ENCODE data around the gene DLX3.

The DLX3 gene

DNA sequence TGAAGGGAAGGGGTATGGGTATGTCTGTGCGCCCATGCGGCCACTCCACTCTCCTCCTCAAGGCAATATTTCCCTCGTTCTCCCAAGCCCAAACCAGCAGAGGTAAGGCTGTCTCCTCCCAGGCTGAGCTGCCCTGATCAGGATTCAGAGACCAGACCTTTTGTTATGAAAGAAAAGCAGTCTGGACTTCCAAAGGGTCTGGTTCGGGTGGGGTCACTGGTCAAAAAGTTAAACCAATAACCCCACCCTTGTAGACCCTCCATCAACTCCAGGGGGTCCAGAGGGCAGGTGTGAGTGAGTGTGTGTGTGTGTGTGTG, 31.8 kb downstream of the DLX3 start:
- H3K9me3 ChIP-seq (ENCODE audit: control insufficient read depth in 1 of 2, low read length in 2 of 2), result no peaks in the 10 kb centered on the region
- peaks cover 62% of the 10 kb centered on the region for H3K27me3 ChIP-seq (ENCODE audit: low read depth, low read length)
- H3K4me3 ChIP-seq (ENCODE audit: low read depth in 1 of 2, low read length in 2 of 2), result no peak overlapping the region
- no peaks in the 10 kb centered on the region for H3K36me3 ChIP-seq (ENCODE audit: control insufficient read depth in 1 of 2, insufficient read depth in 2 of 2, low read length in 2 of 2)
- peaks cover 0 to 15% of the 10 kb centered on the region in 2 donors for H3K4me1 ChIP-seq (ENCODE audit: control insufficient read depth in 1 of 2, insufficient read depth in 2 of 2, low read length in 2 of 2)
- no peak overlapping the region for H3K27ac ChIP-seq (ENCODE audit: low read length)

DNA sequence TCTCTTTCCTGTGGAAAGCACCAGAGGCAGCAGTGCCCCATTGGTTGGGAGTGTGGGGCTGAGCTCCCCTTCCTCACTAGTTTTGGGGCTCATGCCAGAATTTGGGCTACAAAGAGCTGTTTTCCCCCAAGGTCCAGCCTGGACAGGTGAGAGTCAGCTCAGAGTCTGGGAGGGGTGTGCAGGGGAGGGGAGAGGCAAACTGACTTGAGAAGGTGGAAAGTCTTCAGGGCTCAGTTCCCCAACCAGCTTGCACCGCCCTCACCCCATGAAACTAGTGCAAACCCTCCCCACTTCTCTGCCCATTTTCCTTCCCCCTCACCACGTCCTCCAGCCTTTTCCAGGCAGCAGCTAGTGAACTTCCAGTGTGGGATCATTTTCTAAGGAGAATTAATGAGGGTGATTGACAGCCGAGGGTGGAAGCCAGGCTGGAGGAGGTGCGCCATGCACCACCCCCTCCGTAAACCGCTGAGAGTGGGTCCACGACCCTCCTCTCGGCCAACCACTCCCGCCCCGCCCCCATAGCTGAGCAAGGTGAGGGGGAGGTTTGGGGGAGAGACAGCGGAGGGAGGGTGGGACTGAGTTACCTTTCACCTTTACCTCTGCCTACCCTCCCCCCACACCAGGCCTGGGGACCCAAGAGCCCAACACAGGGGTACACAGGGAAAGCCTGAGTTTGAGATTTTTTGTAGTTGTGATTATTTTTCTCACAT, 32.3 kb downstream of the DLX3 start:
- no peak overlapping the region for H3K4me3 ChIP-seq (ENCODE audit: low read depth in 1 of 2, low read length in 2 of 2)
- H3K9me3 ChIP-seq (ENCODE audit: control insufficient read depth in 1 of 2, low read length in 2 of 2), result no peaks in the 10 kb centered on the region
- no peak overlapping the region for H3K27ac ChIP-seq (ENCODE audit: low read length)
- no peaks in the 10 kb centered on the region for H3K36me3 ChIP-seq (ENCODE audit: control insufficient read depth in 1 of 2, insufficient read depth in 2 of 2, low read length in 2 of 2)
- peaks cover 57% of the 10 kb centered on the region for H3K27me3 ChIP-seq (ENCODE audit: low read depth, low read length)
- peaks cover 0 to 15% of the 10 kb centered on the region in 2 donors for H3K4me1 ChIP-seq (ENCODE audit: control insufficient read depth in 1 of 2, insufficient read depth in 2 of 2, low read length in 2 of 2)

DNA sequence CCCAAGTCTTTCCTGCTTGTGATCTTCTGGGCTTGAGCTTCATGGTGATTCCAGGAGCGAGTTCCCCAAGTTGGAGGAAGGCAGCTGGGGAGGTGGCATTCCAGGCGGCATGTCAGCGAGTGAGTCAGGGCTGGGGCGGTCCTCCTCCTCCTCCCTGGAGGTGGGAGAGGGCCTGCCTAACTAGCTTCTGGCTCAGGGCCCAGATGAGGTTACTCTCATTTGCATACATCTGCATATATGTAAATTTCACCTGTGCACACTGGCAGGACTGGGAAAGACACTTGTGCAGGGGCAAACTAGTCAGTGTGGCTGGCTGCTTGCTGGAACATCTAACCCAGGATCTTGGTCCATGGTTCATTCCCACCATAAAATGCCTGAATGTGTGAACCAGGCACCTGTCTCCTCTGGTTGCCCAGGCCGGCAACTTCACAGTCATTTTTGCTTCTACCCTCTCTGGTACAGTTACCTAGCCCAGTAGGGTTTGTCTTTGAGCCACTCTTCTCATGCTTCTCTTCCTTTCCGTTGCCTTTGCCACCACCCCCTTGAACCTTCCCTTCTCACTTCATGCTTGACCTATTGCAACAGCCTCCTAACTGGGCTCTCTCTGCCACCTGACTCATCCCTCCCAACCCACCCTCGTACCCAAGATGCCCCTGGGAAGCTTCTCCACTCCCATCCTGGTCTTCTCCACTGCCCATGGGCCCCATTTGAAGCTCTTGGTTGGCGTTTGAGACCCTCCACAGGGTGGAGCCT, 35.7 kb downstream of the DLX3 start:
- Histone ChIP-seq H3K9me3 (ENCODE audit: control insufficient read depth in 1 of 2, low read length in 2 of 2) (no peaks in the 10 kb centered on the region), H3K4me3 (ENCODE audit: low read depth in 1 of 2, low read length in 2 of 2) (no peak overlapping the region), H3K27me3 (ENCODE audit: low read depth, low read length) (peaks cover 23% of the 10 kb centered on the region), H3K4me1 (ENCODE audit: control insufficient read depth in 1 of 2, insufficient read depth in 2 of 2, low read length in 2 of 2) (peaks cover 0 to 8% of the 10 kb centered on the region in 2 donors), H3K27ac (ENCODE audit: low read length) (no peak overlapping the region), H3K36me3 (ENCODE audit: control insufficient read depth in 1 of 2, insufficient read depth in 2 of 2, low read length in 2 of 2) (no peaks in the 10 kb centered on the region)

DNA sequence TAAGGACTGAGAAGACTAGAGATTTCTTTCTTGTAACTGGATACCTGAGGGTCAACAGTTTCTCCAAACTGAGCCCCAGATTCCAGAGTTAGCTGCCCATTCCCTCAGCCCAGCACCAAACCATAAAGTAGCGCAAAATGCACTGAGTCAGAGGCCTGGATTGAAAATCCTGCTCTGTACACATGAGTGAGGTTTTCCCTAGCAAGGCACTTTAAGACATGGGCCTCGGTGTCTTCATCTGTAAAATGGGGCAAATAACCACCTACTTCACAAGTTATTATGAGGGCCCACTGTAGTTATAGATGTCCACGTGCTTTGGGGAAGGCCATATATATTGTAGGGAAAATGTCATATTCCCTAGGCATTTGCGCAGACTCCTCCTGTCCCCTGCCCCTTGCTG, 36.3 kb downstream of the DLX3 start:
- Histone ChIP-seq H3K9me3 (ENCODE audit: control insufficient read depth in 1 of 2, low read length in 2 of 2) (no peaks in the 10 kb centered on the region), H3K4me1 (ENCODE audit: control insufficient read depth in 1 of 2, insufficient read depth in 2 of 2, low read length in 2 of 2) (peaks cover 0 to 2% of the 10 kb centered on the region in 2 donors), H3K36me3 (ENCODE audit: control insufficient read depth in 1 of 2, insufficient read depth in 2 of 2, low read length in 2 of 2) (no peaks in the 10 kb centered on the region), H3K27ac (ENCODE audit: low read length) (no peak overlapping the region), H3K27me3 (ENCODE audit: low read depth, low read length) (peaks cover 17% of the 10 kb centered on the region), H3K4me3 (ENCODE audit: low read depth in 1 of 2, low read length in 2 of 2) (no peak overlapping the region)

DNA sequence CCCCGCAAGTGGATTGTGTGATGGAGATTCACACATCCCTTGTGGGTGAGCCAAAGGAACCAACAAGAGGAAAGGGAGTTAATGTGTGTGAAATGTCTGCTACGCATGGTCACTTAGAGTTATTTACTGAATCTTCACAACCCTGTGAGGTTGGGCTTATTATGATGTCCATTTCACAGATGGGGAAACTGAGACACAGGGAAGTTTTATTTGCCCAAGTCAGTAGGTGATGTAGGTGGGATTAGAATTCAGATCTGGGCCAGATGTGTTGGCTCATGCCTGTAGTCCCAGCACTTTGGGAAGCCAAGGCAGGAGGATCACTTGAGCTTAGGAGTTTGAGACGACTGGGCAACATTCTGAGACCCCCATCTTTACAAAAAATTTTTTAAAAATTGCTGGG, 37.7 kb downstream of the DLX3 start:
- Histone ChIP-seq H3K36me3 (ENCODE audit: control insufficient read depth in 1 of 2, insufficient read depth in 2 of 2, low read length in 2 of 2) (no peaks in the 10 kb centered on the region), H3K4me3 (ENCODE audit: low read depth in 1 of 2, low read length in 2 of 2) (no peak overlapping the region), H3K27me3 (ENCODE audit: low read depth, low read length) (peaks cover 6% of the 10 kb centered on the region), H3K9me3 (ENCODE audit: control insufficient read depth in 1 of 2, low read length in 2 of 2) (no peaks in the 10 kb centered on the region), H3K27ac (ENCODE audit: low read length) (no peak overlapping the region), H3K4me1 (ENCODE audit: control insufficient read depth in 1 of 2, insufficient read depth in 2 of 2, low read length in 2 of 2) (no peaks in the 10 kb centered on the region)

DNA sequence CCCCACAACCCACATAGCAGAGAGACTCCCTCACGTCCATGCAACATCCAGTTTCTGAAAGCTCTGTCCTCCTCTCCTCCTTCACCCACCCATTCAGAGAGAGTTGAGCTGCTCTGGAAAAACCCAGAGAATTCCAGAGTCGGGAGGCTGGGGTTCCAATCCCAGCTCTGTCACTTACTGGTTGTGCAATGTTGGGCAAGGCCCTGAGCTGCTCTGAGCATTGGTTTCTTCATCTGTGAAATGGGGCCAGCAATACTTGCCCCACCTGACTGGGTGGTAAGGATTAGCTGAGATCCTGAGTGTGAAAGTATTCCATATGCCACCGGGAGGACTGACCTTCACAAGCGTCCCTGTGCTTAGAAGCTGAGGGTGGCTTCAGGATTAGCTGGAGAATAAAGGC, 38.2 kb downstream of the DLX3 start:
- Histone ChIP-seq H3K27me3 (ENCODE audit: low read depth, low read length) (peaks cover 9% of the 10 kb centered on the region), H3K27ac (ENCODE audit: low read length) (no peak overlapping the region), H3K9me3 (ENCODE audit: control insufficient read depth in 1 of 2, low read length in 2 of 2) (no peaks in the 10 kb centered on the region), H3K4me3 (ENCODE audit: low read depth in 1 of 2, low read length in 2 of 2) (no peak overlapping the region), H3K4me1 (ENCODE audit: control insufficient read depth in 1 of 2, insufficient read depth in 2 of 2, low read length in 2 of 2) (no peaks in the 10 kb centered on the region), H3K36me3 (ENCODE audit: control insufficient read depth in 1 of 2, insufficient read depth in 2 of 2, low read length in 2 of 2) (no peaks in the 10 kb centered on the region)

DNA sequence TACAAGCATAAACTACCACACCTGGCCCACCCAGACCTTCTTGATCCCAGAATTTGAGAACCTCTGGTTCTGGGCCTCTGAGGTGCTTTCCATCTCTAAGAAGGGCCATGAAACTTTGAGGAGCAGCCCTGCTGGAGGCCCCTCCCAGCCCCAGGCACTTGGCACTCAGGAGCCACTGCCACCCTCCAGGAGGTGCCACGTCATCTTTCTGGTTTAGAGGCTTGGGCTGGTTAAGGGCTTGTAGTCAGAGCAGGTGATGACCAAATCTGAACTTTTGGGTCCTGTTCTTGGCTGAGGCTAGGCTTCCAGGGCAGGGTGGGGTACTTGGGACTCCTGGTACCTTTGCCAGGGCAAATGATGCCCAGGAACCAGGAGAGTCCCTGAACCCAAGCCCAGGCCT, 39.9 kb downstream of the DLX3 start:
- Histone ChIP-seq H3K36me3 (ENCODE audit: control insufficient read depth in 1 of 2, insufficient read depth in 2 of 2, low read length in 2 of 2) (no peaks in the 10 kb centered on the region), H3K27ac (ENCODE audit: low read length) (no peak overlapping the region), H3K4me1 (ENCODE audit: control insufficient read depth in 1 of 2, insufficient read depth in 2 of 2, low read length in 2 of 2) (no peaks in the 10 kb centered on the region), H3K4me3 (ENCODE audit: low read depth in 1 of 2, low read length in 2 of 2) (no peak overlapping the region), H3K27me3 (ENCODE audit: low read depth, low read length) (peaks cover 16% of the 10 kb centered on the region), H3K9me3 (ENCODE audit: control insufficient read depth in 1 of 2, low read length in 2 of 2) (no peaks in the 10 kb centered on the region)

DNA sequence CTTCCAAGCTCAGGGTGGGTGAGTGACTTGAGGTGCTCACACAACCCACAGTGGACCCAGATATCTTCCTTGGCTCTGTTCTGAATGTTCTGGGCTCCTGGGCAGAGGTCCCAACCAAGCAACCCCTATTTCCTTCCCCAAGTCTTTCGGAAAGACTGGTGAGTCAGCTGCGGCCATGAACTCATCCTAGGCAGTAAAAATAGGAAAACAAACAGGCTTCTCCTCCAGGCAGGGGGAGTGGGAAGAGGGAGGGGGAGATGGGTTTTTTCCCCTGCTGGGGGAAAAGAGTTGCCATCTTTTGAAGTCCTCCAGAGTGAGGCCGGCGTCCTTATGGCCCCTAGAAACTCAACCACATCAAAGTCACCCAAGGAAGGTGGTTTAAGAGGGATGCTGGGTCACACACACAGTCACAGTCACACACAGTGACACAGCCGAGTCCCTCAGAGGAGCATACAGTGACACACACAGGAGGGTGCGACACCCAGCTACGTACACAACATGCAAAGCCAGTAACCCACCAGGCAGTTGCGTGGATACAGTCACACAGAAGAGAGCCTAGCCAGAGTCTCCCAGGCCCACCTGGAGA, 42.0 kb downstream of the DLX3 start:
- no peak overlapping the region for H3K27ac ChIP-seq (ENCODE audit: low read length)
- H3K36me3 ChIP-seq (ENCODE audit: control insufficient read depth in 1 of 2, insufficient read depth in 2 of 2, low read length in 2 of 2), result no peaks in the 10 kb centered on the region
- no peaks in the 10 kb centered on the region for H3K4me1 ChIP-seq (ENCODE audit: control insufficient read depth in 1 of 2, insufficient read depth in 2 of 2, low read length in 2 of 2)
- peaks cover 21% of the 10 kb centered on the region for H3K27me3 ChIP-seq (ENCODE audit: low read depth, low read length)
- H3K4me3 ChIP-seq (ENCODE audit: low read depth in 1 of 2, low read length in 2 of 2), result no peak overlapping the region
- H3K9me3 ChIP-seq (ENCODE audit: control insufficient read depth in 1 of 2, low read length in 2 of 2), result no peaks in the 10 kb centered on the region

DNA sequence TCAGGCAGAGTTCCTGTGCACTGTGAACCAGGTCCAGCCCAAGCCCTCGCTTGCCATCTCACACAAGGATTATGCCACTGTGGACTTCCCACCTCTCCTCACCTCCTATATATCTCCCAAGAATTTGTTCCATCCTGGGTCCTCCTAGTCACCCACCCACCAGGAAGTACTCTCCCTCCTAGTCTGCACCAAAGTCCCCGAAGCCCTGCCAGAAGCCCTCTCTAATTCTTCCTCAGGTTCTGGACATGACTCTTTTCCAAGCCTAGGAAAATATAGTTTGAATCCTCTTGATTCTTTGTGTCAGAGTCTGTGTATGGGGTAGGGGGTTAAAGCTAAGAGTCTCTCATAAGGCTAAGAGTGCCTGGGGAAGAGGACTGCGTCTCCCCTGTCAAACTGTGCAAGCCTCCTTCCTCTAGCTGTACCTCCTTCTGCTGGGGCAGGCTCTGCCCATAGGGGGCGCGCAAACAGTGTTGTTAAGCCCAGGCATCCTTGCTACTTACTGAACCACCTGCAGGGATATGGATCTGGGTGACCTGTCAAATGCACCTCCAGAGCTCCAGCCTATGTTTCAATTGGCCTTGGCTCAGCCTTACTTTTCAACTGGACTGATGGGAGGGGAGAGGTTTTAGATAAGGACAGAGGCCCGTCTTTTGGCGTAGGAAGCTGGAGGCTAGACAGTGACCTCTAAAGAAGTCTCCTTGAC, 42.7 kb downstream of the DLX3 start:
- Histone ChIP-seq H3K9me3 (ENCODE audit: control insufficient read depth in 1 of 2, low read length in 2 of 2) (no peaks in the 10 kb centered on the region), H3K4me3 (ENCODE audit: low read depth in 1 of 2, low read length in 2 of 2) (no peak overlapping the region), H3K36me3 (ENCODE audit: control insufficient read depth in 1 of 2, insufficient read depth in 2 of 2, low read length in 2 of 2) (no peaks in the 10 kb centered on the region), H3K27ac (ENCODE audit: low read length) (no peak overlapping the region), H3K4me1 (ENCODE audit: control insufficient read depth in 1 of 2, insufficient read depth in 2 of 2, low read length in 2 of 2) (no peaks in the 10 kb centered on the region), H3K27me3 (ENCODE audit: low read depth, low read length) (peaks cover 21% of the 10 kb centered on the region)

DNA sequence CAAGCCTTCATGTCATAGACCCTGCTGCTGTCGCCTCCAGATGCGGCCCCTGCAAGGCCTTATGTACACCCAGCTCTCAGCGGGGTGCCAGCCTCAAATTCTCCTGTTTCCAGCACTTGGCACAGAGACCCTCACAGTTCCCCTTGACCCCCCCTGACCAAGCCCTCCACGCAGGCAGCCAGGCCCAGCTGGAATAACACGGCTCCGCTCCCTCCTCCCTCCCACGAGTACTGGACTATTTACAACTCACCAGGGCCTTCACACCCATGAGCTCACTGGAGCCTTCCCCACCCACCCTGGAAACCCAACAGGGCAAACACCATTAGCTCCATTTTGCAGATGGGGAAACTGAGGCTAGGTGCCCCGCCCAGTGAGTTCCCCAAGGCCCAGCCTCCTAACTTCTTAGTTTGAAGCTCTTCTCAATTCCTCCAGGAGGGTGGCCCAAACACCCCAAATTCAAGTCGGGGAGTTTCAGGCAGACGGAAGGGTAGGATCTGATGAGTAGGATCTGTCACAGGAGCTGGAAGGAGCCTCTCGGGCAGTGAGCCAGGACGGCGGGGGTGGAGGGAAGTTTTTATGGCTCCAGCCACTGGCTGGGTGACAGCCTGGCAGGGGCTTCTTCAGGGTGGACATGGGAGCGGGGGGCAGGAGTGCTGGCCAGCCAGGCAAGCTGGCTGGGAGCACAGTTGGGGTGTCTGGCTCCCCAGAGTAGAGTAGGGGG, 43.5 kb downstream of the DLX3 start:
- H3K4me3 ChIP-seq (ENCODE audit: low read depth in 1 of 2, low read length in 2 of 2), result no peak overlapping the region
- no peaks in the 10 kb centered on the region for H3K36me3 ChIP-seq (ENCODE audit: control insufficient read depth in 1 of 2, insufficient read depth in 2 of 2, low read length in 2 of 2)
- H3K27me3 ChIP-seq (ENCODE audit: low read depth, low read length), result peaks cover 21% of the 10 kb centered on the region
- no peak overlapping the region for H3K27ac ChIP-seq (ENCODE audit: low read length)
- no peaks in the 10 kb centered on the region for H3K9me3 ChIP-seq (ENCODE audit: control insufficient read depth in 1 of 2, low read length in 2 of 2)
- H3K4me1 ChIP-seq (ENCODE audit: control insufficient read depth in 1 of 2, insufficient read depth in 2 of 2, low read length in 2 of 2), result no peaks in the 10 kb centered on the region

DNA sequence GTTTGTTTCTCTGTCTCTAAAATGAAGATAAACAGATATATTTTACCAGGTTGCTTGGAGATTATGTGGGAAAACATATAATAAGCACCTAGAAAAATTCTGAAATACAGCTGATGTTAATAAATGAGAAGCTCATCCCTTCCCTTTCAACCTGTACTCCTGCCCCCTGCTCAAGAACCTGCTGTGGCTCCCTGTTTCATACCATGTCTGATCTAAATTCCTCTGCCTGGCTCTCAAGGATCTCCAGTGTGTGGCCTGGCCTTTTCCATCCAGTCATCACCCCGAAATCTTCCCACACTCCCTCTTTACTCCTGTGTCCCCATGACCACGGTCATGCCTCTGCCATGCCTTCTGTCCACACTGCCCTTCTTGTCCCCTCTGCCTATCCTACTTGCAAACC, 45.4 kb downstream of the DLX3 start:
- Histone ChIP-seq H3K36me3 (ENCODE audit: control insufficient read depth in 1 of 2, insufficient read depth in 2 of 2, low read length in 2 of 2) (no peaks in the 10 kb centered on the region), H3K4me3 (ENCODE audit: low read depth in 1 of 2, low read length in 2 of 2) (no peak overlapping the region), H3K9me3 (ENCODE audit: control insufficient read depth in 1 of 2, low read length in 2 of 2) (no peaks in the 10 kb centered on the region), H3K4me1 (ENCODE audit: control insufficient read depth in 1 of 2, insufficient read depth in 2 of 2, low read length in 2 of 2) (no peaks in the 10 kb centered on the region), H3K27me3 (ENCODE audit: low read depth, low read length) (peaks cover 24% of the 10 kb centered on the region), H3K27ac (ENCODE audit: low read length) (no peak overlapping the region)
